A673 (cell line): ENCODE results near the gene CCDC88B.

Experiments
- CTCF ChIP-seq: fragments of 300-800, 200-600 bp; sonication (generic); conservative IDR thresholded peaks from 2 replicates; pipeline ENCODE4 v1.5.1; 2017; ENCODE audit warnings: low read depth, mild to moderate bottlenecking, antibody characterized with exemption, low read length, moderate library complexity, mixed read lengths
- EZH2 ChIP-seq: fragments of 200-600 bp; sonication (generic); IDR thresholded peaks from 2 replicates; pipeline ENCODE4 v1.6.1; 2017; ENCODE audit warnings: borderline replicate concordance, low read depth, mild to moderate bottlenecking, mixed read lengths, antibody characterized with exemption, low read length; ENCODE audit not compliant: poor library complexity, severe bottlenecking

- TF ChIP-seq CTCF (no peak), EZH2 (no peak)
Measured at GRCh38 chr11:64304032-64304315, 36.0 kb upstream of the CCDC88B start.
